ENCODE results near the gene ARL16. TPM values are rescaled to one million over a fixed set of nuclear protein-coding genes. Genes with fewer than 3 reads are reported as not detected.

Gene ARL16
- polyA plus RNA-seq, 1 experiment: 44.7 TPM

- H3K27ac ChIP-seq (ENCODE audit: low read depth, low read length): no peak overlapping the region
- no peaks in the 10 kb centered on the region; the same call in 1 of the 2 replicates for H3K9me3 ChIP-seq (ENCODE audit: control insufficient read depth, insufficient read depth, low read length)
- ChIA-PET CTCF (no interaction called here), POLR2A (no interaction called here)
- H3K4me3 ChIP-seq (ENCODE audit: low read depth, low read length): no peak overlapping the region
- TF ChIP-seq CTCF (IDR thresholded peaks at IDR 0.05; ENCODE audit: low read depth, low read length): no peak
- no peaks in the 10 kb centered on the region for H3K27me3 ChIP-seq (ENCODE audit: control insufficient read depth, insufficient read depth, low read length)
- DNase-seq (ENCODE audit: low read depth, low spot score): no peak
These were observed 31.7 kb upstream of the ARL16 start for GRCh38 chr17:81715107-81715871.

- no peaks in the 10 kb centered on the region; the same call in 1 of the 2 replicates for H3K9me3 ChIP-seq (ENCODE audit: control insufficient read depth, insufficient read depth, low read length)
- H3K27me3 ChIP-seq (ENCODE audit: control insufficient read depth, insufficient read depth, low read length): no peaks in the 10 kb centered on the region
- DNase-seq (ENCODE audit: low read depth, low spot score): no peak
- no peak overlapping the region for H3K27ac ChIP-seq (ENCODE audit: low read depth, low read length)
- TF ChIP-seq CTCF (IDR thresholded peaks at IDR 0.05; ENCODE audit: low read depth, low read length): no peak
- ChIA-PET CTCF (no interaction called here), POLR2A (interaction anchor here (0.5 kb wide), 1 partner anchor 85 kb away, joined by 3 read pairs; no protein-coding TSS in a partner anchor)
- no peak overlapping the region for H3K4me3 ChIP-seq (ENCODE audit: low read depth, low read length)
These were observed 31.0 kb upstream of the ARL16 start for GRCh38 chr17:81714412-81715106.

DNA sequence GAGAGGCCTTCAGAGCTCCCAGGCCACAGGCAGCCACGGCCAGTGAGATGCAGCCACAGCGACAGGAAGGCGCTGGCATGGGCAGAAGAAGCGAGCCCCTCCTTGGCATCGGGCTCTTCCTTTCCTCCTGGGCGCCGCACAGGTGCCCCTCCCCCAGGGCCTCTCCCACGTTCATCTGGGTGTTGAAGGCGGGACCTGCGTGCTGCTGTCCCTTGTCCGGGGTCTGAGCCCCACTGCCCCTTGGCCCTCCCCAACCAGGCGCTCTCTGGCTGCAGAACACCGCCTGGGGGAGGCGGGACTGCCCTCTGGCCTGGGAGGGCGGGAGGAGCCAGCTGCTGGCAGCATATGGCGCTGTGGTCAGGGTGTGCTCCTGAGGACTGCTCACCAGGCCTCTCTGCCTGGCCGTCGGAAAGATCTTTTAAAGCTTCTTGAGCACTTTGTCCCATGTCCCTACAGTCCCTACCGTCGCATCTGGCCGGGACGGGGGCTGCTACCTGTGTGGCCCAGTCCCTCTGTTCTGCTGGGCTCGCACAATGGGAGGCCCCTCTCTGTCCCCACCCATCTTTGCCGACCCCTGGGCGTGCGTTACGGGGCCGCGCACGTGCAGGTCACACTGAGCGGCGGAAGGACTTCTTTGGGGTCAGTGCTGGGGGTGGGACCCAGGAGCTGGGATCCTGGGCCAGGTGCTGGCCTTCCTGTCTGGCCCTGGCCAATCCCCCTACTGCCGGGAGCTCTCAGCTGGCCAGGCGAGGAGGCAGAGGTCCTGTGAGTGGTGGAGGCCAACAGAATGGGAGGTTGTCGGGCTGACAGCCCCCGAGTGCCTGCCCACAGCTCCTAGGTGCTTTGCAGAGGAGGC, 30.2 kb upstream of the ARL16 start:
- ChIA-PET POLR2A (interaction anchor here (1.1 to 1.5 kb wide), 3 partner anchors 8 to 129 kb away, joined by 3 to 10 read pairs (median 3); partner anchors contain the start of gene MCRIP1), CTCF (no interaction called here)
- Histone ChIP-seq H3K4me3 (ENCODE audit: low read depth, low read length) (peak overlapping the region; percentile 66; the same call in 1 of the 2 replicates), H3K9me3 (ENCODE audit: control insufficient read depth, insufficient read depth, low read length) (no peaks in the 10 kb centered on the region), H3K27ac (ENCODE audit: low read depth, low read length) (no peak overlapping the region), H3K27me3 (ENCODE audit: control insufficient read depth, insufficient read depth, low read length) (no peaks in the 10 kb centered on the region)
- DNase-seq (ENCODE audit: low read depth, low spot score): no peak
- no peak for TF ChIP-seq CTCF (IDR thresholded peaks at IDR 0.05; ENCODE audit: low read depth, low read length)

GRCh38 chr17:81713004-81713555, 29.5 kb upstream of the ARL16 start:
- DNase-seq (ENCODE audit: low read depth, low spot score): no peak
- CTCF ChIA-PET: no interaction called here
- POLR2A ChIA-PET: interaction anchor here (1.1 to 1.5 kb wide), 4 partner anchors 9 to 130 kb away, joined by 3 to 12 read pairs (median 6); partner anchors contain the start of genes MCRIP1 and MRPL12
- Histone ChIP-seq H3K4me3 (ENCODE audit: low read depth, low read length) (peak overlapping the region; percentile 66), H3K27me3 (ENCODE audit: control insufficient read depth, insufficient read depth, low read length) (no peaks in the 10 kb centered on the region), H3K9me3 (ENCODE audit: control insufficient read depth, insufficient read depth, low read length) (no peaks in the 10 kb centered on the region), H3K27ac (ENCODE audit: low read depth, low read length) (no peak overlapping the region)
- no peak for TF ChIP-seq CTCF (IDR thresholded peaks at IDR 0.05; ENCODE audit: low read depth, low read length)

All from AG04450 (cell line).